ENCODE data around the gene PNPLA1. TPM values are rescaled to one million over a fixed set of nuclear protein-coding genes. Genes with fewer than 3 reads are reported as not detected.
"Not testable (repeated sequence)": the region's sequence is repeated elsewhere in the genome, so short reads cannot be mapped to it uniquely, and the experiment has no call there.

Gene PNPLA1
- total RNA-seq, 1 experiment from 2014 or later: 0.27 TPM

DNA sequence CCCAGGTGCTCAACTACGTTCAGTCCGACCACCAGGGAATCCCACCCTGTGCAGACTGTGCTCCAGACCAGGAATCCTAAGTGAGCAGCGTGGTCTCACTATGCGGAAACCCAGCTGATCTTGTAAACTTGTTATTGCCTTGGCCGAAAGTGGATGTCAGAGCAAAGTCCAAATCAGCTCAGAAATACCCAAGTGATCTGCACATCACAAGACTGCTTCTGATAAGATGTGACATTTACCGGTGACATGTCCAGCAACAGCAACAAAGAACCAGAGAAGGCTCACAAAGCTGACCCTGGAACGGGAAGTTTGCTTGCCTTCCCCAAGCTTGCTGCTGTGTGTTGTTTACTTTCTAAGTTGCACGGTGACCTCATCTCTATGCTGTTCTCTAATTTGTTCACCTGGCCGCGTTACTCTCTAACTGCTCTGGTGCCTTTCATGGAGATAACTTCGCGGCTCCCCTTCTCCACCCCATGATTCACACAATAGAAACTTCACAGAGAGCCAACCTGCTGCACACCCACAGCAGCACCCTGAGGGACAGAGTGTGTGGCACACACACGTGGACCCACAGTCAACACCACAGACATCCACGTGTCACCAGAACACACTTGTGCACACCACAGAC lies 65.1 kb downstream of the PNPLA1 start:
- DNase-seq (ENCODE audit: low read depth): peak; percentile 31

- no peak for DNase-seq (ENCODE audit: low read depth)
Observed at GRCh38 chr6:36335465-36336207, 65.8 kb downstream of the PNPLA1 start.

GRCh38 chr6:36336208-36336710 lies 66.4 kb downstream of the PNPLA1 start:
- DNase-seq (ENCODE audit: low read depth): no peak

DNA sequence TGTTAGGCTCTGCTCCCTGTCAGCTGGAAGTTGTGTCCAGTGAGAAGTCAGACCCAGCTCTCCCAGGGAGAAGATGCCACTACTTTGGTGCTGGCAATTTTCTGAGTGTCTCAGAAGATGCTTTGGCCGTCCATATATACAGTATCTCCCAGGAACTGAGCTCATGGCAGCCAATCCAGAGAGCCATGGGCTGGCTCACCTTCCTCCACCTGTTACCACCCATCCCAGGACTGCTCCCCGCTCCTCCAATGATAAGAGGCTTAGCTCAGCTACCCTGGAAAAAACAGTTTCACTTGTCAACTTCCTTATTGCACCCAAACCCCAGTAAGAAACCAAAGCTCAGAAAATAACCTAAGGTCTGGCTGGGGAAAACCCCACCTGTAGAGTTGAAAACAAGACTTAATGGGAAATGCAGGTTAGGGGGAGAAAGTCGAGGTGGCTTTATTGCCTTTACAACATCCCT lies 67.0 kb downstream of the PNPLA1 start, which contains the start of gene BNIP5:
BNIP5 (minus strand) TSS at position 110 of the 463 bp plus-strand sequence. CDS start 6,198 bp downstream, outside the sequence.
- no peak for DNase-seq (ENCODE audit: low read depth)

DNA sequence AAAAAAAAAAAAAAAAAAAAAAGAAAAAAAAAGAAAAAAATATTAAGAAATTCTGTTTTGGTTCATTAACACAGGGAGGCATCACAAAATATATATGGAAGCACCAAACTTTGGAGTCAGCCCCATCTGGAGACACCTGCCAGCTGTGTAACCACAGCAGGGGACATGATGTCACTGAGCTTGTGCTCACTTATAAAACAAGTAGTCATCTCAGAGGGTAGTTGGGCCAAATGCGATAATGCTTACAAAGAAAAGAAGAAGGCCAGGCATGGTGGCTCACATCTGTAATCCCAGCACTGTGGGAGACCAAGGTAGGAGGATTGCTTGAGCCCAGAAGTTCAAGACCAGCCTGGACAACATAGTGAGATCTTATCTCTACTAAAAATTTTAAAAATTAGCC lies 68.0 kb downstream of the PNPLA1 start:
- no peak for DNase-seq (ENCODE audit: low read depth)

DNA sequence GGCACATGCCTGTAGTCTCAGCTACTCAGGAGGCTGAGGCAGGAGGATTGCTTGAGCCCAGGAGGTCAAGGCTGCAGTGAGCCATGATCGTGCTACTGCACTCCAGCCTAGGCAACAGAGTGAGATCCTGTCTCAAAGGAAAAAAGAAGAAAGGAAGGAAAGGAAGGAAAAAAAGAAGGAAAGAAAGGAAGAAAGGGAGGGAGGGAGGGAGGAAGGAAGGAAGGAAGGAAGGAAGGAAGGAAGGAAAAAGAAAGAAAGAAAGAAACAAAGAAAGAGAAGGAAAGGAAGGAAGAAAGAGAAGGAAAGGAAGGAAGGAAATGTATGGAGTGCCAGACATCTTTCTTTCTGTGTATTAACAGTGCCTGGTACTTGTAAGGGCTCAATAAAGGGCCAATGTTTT lies 68.4 kb downstream of the PNPLA1 start:
- not testable (repeated sequence) for DNase-seq (ENCODE audit: low read depth)

DNA sequence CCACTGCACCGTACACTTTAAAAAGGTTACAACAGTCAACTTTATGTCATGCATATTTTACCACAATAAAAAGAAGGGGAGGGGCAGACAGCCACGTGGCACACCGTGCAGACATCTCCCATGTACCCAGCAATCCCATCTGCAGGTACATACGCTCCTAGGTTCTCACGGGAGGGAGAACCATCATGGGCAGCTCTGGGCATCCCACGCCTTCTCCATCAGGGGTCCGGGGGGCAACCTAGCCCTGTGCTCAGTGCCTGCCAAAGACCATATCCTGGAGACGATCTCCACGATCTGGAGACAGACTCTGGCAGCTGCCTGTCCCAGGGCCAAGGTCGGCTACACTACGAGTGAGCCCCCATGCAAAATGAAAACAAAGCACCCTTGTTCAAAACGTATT lies 69.3 kb downstream of the PNPLA1 start:
- DNase-seq (ENCODE audit: low read depth): no peak

DNA sequence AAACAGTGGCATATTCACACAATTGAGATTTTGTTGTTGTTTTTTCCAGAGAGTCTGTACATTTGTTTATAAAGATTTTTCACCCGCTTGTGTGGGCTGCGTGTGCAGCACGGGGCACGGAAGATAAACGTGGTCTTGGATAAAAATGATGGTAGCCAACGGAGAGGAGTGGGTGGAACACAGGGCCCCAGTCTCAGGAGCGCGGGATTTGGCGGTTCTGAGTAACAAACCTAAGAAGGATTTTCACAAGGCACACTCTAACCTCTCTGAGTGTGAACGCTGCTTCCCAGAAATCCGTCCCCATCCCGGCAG lies 70.4 kb downstream of the PNPLA1 start:
- no peak for DNase-seq (ENCODE audit: low read depth)

GRCh38 chr6:36340618-36341454 lies 71.0 kb downstream of the PNPLA1 start:
- DNase-seq (ENCODE audit: low read depth): peak; percentile 66

DNA sequence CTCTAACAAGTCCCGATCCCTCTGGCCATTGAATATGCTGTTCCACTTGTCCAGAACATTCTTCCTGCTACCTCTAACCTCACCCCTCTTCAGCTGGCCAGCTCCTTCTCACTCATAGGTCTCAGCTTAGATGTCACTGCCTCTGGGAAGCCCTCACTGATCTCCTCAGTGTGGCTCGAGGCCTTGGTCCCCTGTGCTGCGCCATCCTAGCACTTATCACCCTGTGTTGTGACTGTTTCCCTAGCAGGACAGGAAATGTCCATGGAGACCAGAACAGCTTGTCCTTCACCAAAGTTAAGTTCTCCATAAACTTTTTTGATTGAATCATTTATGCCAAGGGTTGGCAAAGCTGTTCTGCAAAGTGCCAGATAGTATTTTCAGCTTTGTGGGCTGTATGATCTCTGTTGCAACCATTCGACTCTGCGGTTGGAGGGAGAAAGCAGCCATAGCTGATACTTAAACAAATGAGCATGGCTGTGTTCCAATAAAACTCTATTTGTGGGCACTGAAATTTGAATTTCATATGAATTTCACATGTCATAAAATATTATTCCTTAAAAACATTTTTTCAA lies 73.3 kb downstream of the PNPLA1 start:
- no peak for DNase-seq (ENCODE audit: low read depth)

GRCh38 chr6:36345681-36346466 lies 76.0 kb downstream of the PNPLA1 start:
- DNase-seq (ENCODE audit: low read depth): no peak

GRCh38 chr6:36346486-36347273 lies 76.8 kb downstream of the PNPLA1 start:
- DNase-seq (ENCODE audit: low read depth): no peak

DNA sequence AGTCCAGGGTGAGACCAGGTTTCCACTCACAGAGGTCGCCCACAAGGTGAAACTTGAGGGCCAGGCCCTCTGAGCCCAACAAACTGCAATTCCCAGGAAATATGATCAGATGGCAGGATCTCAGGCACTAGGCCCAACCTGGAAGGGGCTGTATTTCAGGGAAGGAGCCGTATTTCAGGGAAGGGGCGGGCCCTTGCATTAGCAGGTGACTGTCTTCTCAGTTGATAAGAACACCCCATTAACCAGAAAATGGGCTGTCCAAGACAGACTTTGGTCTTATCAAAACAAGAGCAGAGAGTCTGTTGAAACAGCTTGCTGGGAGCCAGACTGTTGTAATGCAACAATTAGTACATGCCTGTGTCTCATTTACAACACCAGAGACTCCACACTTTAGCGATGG lies 77.8 kb downstream of the PNPLA1 start:
- DNase-seq (ENCODE audit: low read depth): no peak

- no peak for DNase-seq (ENCODE audit: low read depth)
Observed at GRCh38 chr6:36349240-36349639, 79.4 kb downstream of the PNPLA1 start.

GRCh38 chr6:36350082-36350481 lies 80.2 kb downstream of the PNPLA1 start:
- peak; percentile 32 for DNase-seq (ENCODE audit: low read depth)

DNA sequence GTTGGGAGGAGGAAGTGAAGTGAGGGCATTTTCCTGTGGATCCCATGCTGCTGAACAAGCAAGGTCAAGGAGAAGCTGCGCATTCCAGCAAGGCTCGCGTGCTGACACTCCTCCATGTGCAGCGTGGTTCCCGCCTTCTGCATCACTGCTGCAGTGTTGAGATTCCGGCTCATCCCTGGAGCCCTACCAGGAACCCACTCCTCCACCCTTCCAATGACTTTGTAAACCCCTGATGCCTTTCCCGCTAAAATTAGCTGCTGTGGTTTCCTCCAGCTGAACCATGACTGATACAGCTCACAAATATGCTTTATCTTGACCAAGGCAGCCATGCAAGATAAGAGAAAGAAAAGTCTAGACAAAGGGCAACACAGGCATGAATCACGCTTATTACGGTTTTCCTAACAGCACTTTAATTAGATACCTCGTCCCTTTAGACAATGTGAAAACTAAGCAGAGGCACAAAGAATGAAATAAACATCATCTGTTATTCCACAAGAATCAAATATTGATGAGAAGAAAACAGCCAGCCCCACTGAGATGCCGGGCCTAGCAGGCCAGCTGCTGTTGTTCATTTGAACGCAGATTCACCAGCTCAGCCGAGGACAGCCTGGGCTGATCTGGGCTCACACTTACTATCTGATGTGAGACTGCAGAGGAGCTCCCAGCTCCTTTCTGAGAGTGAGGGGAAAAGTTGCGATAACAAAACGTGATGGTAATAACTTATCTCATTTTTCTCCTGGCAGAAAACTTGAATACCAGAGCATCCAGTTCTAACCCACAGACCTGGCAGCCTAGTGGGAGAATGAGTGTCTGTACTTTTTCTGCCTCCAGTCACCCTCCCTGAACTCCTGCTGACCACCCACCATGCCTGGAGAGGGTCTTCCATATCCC lies 81.1 kb downstream of the PNPLA1 start:
- peak; percentile 97 for DNase-seq (ENCODE audit: low read depth)

- no peak for DNase-seq (ENCODE audit: low read depth)
Observed at GRCh38 chr6:36352477-36353157, 82.8 kb downstream of the PNPLA1 start.

- peak; percentile 74 for DNase-seq (ENCODE audit: low read depth)
Observed at GRCh38 chr6:36353411-36353915, 83.6 kb downstream of the PNPLA1 start.

All from M059J (cell line).